Umbilical cord (tissue), 2 donors: ENCODE results near the gene TSPAN4. TPM values are rescaled to one million over a fixed set of nuclear protein-coding genes. Genes with fewer than 3 reads are reported as not detected.

Source experiments
- DNase-seq: peaks from one replicate; pipeline ENCODE4 v3.0.0-alpha.2; 2015; ENCODE audit warnings: low spot score
- total RNA-seq: library from RNA; depleted of rRNA; stranded (reverse); fragments of >200 nt; gene quantifications from one replicate; pipeline ENCODE4 v1.2.3, GENCODE V29; 2014; ENCODE audit warnings: low replicate concordance; ENCODE audit not compliant: insufficient read depth

TSPAN4 gene
- total RNA-seq, 1 donor from 2014 or later = 43.8 TPM

DNA sequence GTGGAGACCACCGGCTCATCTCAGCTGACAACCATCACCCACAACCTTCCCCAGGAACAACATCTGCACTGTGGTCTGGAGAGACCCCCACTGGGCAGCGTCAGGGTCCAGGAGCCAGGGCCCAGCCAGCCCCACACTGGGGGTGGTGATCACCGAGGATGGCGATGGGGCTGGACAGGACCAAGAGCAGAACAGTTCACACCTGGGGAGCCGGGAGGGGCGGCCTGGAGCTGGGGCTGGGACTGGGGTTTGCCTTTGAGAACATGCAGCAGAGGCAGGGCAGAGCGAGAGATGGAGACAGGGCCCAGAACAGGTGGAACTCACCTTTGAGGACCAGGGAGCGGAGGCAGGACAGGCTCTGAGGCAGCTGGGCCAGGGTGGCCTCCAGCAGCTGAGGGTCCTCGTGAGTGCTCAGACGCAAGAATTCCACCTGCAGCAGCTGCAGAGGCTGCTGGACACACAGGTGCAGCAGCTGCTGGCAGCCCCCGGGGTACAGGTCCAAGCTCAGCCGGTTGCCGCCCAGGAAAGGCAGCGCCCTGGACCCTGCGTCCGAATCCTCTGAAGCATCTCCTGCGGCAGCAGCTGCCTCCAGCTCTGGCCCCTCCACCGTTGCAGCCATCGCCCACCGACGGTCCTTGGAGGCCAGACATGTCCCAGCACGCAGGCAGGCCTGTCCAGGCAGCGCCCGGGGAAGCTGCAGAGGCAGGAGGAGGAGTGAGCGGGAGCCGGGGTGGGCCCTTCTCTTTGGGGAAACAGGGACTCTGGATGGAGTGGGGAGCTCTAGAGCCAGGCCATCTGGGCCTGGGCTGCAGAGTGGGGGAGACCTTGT is 38.7 kb upstream of the TSPAN4 start:
- DNase-seq = peak; percentile 59

DNA sequence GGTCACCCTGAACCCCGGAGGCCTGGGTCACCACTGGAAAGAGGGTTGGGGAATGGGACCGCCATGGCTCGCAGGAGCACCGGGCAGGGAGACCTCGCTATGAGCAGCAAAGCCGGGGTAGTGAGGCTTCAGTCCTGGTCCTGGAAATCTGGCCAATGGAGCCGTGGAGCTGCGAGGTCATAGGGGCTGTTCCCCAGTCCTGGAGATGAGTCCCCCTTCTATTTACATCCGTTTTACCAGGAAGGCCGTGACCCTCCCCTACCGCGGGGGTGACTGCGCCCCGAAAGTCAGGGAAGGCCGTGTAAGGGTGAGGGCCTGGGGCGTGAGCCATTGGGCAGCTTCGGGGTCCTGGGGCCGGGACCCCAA is 38.1 kb upstream of the TSPAN4 start:
- DNase-seq = no peak

GRCh38 chr11:808427-809286 is 34.0 kb upstream of the TSPAN4 start:
- no peak for DNase-seq

DNA sequence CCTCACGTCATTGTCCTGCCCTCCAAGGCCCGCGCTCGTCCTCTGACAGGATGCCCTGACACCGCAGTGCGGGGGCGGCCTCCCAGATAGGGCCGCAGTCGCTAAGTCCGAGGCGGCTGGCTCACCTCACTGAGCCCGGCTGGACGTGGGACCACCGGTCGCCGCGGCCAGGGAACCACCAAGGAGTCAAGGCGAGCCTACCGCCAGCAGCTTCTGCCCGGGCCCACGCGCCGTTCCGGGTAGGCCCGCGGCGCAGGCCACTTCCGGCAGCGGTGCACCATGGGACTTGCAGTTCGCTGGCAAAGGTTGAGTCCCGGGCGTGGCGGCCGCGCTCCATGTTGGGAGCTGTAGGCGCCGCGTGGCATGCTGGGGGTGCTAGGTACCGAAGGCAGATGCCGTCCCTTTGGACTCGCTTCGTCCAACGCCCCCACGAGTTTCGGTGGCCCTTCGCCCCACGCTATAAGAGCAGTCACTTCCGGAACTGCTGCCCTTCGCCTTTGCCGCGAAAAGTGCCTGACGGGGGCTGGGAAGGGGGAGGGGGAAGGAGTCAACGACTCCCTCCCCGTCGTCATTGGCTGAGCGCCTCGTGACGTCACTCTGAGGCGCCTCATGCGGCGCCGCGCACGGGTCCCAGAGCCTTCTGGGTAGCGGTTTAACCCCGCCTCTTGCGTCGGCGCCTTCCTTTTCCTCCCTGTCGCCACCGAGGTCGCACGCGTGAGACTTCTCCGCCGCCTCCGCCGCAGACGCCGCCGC is 33.2 kb upstream of the TSPAN4 start, which contains the start of gene RPLP2:
TSS of gene RPLP2 (plus strand) at position 681 of the 753 bp plus-strand sequence. CDS start 268 bp downstream, outside the sequence.
- peak; percentile 99 for DNase-seq

- DNase-seq = no peak
These were observed 32.5 kb upstream of the TSPAN4 start for GRCh38 chr11:810040-810567.

GRCh38 chr11:811446-812245 is 31.0 kb upstream of the TSPAN4 start:
- no peak for DNase-seq

DNA sequence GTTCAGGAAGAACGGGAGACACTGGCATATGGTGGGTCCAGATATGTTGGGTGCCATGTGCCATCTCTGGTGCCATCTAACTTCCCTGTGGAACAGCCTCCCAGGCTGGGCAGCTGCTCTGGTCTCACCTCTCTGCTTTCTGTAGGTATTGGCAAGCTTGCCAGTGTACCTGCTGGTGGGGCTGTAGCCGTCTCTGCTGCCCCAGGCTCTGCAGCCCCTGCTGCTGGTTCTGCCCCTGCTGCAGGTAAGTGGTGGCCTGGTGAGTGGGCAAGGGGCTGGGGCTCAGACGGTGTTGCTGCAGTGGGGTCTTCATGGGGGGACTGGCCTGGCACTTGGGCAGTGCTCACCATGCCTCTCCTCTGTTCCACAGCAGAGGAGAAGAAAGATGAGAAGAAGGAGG is 30.3 kb upstream of the TSPAN4 start:
- DNase-seq = no peak

DNA sequence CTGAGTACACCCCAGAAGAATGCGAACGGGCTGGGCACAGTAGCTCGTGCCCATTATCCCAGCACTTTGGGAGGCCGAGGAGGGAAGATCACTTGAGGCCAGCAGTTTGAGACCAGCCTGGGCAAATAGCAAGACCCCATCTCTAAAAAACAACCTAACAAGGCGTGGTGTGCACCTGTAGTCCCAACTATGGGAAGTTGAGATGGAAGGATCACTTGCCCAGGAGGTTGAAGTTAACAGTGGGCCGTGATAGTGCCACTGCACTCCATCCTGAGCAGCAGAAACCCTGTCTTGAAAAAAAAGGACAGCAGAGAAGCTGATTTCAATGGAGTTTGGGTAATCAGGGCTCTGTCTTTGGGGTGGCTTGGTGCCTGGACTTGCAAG is 29.6 kb upstream of the TSPAN4 start:
- no peak for DNase-seq

- no peak for DNase-seq
These were observed 29.1 kb upstream of the TSPAN4 start for GRCh38 chr11:813456-814096.

DNA sequence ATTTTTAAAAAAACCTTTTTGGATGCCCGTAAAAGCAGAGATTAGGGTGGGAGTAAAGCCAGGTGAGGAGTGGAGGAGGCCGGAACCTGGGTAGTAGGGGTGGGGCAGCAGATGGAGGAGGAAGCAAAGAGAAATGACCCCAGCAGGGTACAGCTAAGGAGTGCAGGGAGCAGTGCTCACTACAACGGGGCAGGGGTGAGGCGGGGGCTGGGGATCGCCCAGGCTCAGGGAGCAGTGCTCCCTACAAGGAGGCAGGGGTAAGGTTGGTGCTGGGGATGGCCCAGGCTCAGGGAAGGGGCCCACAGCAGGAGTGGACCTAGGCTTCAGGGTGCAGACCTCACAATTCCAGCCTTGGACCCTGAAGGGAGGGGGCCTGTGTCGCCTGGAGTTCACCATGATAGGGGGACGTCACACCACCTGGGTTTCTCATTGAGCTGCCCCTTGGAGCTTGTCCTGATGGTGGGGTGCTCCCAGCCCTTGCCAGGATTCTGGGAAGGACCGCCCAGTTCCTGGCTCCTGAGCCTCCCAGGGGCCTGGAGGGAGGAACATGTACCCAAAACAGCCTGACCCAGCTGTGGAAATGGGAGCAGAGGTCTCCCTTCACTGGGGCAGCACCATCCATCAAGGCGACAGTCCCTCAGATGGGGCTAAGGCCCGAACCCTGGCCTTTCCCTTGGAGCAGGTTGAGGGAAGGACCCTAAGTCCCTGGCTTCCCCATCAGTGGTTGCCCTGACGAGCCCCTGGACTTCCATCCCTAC is 26.8 kb upstream of the TSPAN4 start:
- no peak for DNase-seq

- no peak for DNase-seq
These were observed 26.2 kb upstream of the TSPAN4 start for GRCh38 chr11:816433-816779.

DNA sequence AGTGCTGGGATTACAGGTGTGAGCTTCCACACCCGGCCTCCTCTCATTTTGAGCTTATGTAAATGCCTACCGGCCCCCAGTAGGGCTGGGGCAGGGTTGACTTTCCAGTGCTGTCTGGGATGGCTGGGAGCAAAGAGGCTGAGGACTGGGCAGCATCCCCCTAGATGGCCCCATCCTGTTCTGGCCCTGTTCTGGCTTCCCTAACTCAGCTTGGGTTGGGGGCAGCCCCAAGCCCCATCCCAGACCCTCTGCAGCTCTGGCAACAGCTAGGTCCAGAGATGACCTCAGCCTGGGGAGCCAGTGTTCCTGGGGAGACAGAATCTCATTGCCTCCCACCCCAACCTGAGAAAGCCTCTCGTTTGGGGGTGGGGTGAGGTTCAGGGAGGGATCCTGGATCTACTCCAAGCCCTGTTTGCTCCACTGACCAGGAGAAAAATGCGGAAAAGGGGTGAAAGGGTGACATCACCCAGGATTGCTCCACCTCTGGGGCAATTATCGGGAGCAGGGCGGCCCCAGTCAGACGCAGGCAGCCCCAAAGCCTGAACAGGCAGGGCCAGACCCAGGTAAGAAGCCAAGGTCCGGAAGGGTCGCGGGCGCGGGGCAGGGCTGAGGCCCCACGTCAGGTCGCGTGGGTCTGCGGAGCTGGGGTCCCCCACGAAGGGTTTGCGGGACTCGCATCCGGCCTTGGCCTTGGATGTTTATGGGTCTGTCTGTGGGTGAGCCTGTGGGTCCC is 24.1 kb upstream of the TSPAN4 start, which contains the start of gene PNPLA2:
TSS of gene PNPLA2 (plus strand) at position 519 of the 733 bp plus-strand sequence. CDS start 805 bp downstream, outside the sequence.
- DNase-seq = no peak

DNA sequence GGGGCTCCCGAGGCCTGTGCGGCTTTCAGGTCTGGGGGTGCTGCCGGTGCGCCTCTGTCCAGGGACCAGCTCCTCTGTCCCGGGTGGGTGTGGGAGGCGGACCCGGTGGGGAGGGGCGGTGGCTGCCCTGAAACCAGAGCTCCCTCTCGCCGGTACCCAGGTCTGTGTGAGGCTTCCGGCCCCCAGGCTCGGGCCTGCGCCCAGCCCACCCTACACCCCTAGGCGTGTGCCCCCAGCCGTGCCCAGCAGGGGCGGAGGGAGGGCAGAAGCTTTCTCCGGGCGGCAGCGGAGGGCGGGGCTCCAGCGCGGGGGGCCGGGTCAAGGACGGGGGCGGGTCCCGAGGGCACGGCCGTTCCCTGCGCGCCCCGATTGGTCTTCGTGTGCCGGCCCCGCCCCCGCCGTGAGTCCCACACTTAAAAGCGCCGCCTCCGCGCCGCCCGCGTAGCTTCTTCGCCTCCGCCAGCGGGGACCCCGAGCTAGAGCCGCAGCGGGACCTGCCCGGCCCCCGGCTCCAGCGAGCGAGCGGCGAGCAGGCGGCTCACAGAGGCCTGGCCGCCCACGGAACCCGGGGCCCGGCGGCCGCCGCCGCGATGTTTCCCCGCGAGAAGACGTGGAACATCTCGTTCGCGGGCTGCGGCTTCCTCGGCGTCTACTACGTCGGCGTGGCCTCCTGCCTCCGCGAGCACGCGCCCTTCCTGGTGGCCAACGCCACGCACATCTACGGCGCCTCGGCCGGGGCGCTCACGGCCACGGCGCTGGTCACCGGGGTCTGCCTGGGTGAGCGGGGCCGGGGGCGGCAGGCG is 23.3 kb upstream of the TSPAN4 start:
- peak; percentile 92 for DNase-seq

DNA sequence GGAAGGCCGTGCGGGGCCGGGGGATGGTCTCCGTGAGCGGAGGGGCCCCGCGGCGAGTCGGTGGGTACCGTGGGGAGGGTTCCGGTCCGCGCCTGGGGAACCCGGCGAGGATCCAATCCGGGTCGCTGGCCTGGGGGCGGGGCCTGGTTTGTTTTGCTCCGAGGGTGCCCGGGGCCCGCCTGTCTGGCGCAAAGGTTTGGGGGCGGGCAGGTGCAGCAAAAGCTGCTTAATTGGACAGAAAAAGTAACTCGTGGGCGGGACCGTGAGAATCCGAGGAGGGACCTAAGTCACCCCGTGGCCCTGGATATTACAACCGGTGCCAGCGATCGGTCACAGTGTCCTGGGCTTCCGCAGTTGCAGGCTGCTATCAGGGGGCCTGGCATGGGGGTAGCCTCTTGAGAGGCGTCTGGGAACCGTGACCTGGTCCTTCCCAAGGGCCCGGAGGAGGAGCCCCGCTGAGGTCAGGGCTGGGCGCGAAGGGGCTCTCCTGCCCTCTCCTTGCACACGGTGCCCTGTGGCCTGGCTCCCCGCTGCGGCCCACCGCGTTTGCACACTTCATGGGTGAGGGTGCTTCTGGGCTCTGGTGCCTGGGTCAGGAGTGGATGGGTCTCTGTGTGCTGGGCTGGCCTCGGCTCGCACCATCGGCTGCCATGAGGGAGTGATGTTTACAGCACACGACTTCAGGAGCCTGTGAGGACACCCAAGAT is 22.6 kb upstream of the TSPAN4 start:
- DNase-seq = peak; percentile 63

DNA sequence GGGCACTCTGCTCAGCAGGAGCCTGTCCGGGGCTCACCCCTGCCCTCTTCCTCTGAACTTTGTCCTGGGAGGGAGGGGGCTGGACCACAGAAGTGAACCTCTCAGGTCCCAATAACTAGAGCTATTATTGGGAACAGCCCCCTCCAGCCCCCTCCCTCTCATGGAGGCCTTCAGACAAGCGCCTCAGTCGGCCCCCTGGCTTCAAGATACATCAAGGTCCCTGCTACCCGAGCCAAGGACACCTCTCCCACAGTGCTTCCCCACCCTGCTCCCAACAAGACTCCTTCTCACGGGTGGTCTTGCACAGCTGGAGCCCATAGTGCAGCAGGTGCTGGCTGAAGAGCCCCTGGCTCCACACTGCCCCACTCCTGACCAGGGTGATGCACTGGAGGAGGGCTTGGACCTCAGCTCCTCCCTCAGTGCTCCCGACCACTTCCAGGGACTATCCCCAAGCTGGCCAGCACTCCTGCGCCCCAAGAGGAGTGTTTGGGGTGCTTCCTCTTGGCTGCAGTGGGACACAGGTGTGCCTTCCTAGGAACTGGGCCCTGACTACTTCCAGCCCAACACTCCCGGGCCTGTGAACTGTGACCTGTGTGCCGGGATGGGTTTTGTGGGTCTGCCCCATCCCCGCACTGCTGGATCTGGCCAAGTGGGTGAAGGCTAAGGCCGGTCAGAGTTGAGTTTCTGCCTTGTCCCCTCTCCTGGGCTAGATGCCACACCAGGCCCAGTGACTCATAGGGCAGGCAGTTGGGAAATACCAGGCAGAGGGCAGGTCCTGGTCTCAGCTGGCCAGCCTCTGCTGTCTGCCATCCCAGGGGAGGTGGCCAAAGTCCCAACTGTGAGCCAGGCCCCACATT is 21.8 kb upstream of the TSPAN4 start:
- DNase-seq = no peak
